ENCODE measurements around the gene RXFP1.

- no peak for TF ChIP-seq CTCF (conservative IDR thresholded peaks at IDR 0.05)
- no peak for TF ChIP-seq ZFX (IDR thresholded peaks at IDR 0.05)
Measured at GRCh38 chr4:158538911-158539310, 17.2 kb downstream of the RXFP1 start.

Data from C4-2B (cell line).